Kidney (tissue), 14 donors: ENCODE data around the gene OGFOD1. TPM values are rescaled to one million over a fixed set of nuclear protein-coding genes. Genes with fewer than 3 reads are reported as not detected.

Source experiments
- DNase-seq, 5 donors: peaks; one replicate each; pipeline ENCODE4 v3.0.0-alpha.2; 2013 to 2020
- FAIRE-seq: peaks from 2 replicates; lab custom pipeline; 2012; peaks lifted over from hg19 to GRCh38; lab: Jason Lieb, UNC
- H3K27ac ChIP-seq, 2 donors: one replicate each; pipeline ENCODE4 v1.7.0; 2013; ENCODE audit warnings: low read depth in 2 of 2, low read length in 2 of 2, inconsistent platforms in 1 of 2
- H3K27me3 ChIP-seq: one replicate; pipeline ENCODE4 v1.7.1; 2013; ENCODE audit warnings: low read length, inconsistent platforms; ENCODE audit not compliant: control insufficient read depth, insufficient read depth
- H3K36me3 ChIP-seq, 3 donors: one replicate each; pipeline versions ENCODE4 v1.7.0 to v1.7.1; 2013; ENCODE audit warnings: low read length in 3 of 3, control low read depth in 1 of 3, inconsistent platforms in 1 of 3; ENCODE audit not compliant: insufficient read depth in 3 of 3, control insufficient read depth in 2 of 3
- H3K4me1 ChIP-seq, 3 donors: one replicate each; pipeline versions ENCODE4 v1.7.0 to v1.7.1; 2013; ENCODE audit warnings: low read length in 3 of 3, inconsistent platforms in 1 of 3, low read depth in 1 of 3; ENCODE audit not compliant: control insufficient read depth in 2 of 3, insufficient read depth in 2 of 3
- H3K4me3 ChIP-seq, 3 donors: one replicate each; pipeline versions ENCODE4 v1.7.0 to v1.8.1; 2013; ENCODE audit warnings: low read length in 3 of 3, control low read depth in 1 of 3, inconsistent platforms in 1 of 3
- H3K9ac ChIP-seq, 3 donors: one replicate each; pipeline versions ENCODE4 v1.7.0 to v1.7.1; 2013; ENCODE audit warnings: low read length in 3 of 3, control low read depth in 1 of 3, inconsistent platforms in 1 of 3
- H3K9me3 ChIP-seq, 3 donors: one replicate each; pipeline versions ENCODE4 v1.7.0 to v1.7.1; 2013; ENCODE audit warnings: low read length in 3 of 3, control low read depth in 1 of 3, inconsistent platforms in 1 of 3; ENCODE audit not compliant: control insufficient read depth in 2 of 3, insufficient read depth in 1 of 3
- intact Hi-C: fragments of 100-400 bp; cut with DNase I; formaldehyde crosslinking; loops from one replicate; pipeline ENCODE4 v1.11.1; 2022
- polyA plus RNA-seq: library from polyadenylated mRNA; stranded (reverse); fragments of 350-450 nt; fragmentation: Illumina TruSeq; extraction: RNeasy Lipid Tissue Mini Kit (QIAGEN cat#74804); gene quantifications from one replicate; pipeline ENCODE4 v1.2.3, GENCODE V29; 2014; ENCODE audit warnings: low read depth, low replicate concordance; ENCODE audit not compliant: insufficient read depth
- total RNA-seq: library from RNA; stranded (reverse); fragmentation: NEBNext Ultra II Directional; extraction: Animal tissue kit (Norgen Biotek cat#: 25700); gene quantifications from one replicate; pipeline ENCODE4 v1.2.1, GENCODE V29; 2021
- TF ChIP-seq, protein P1 (sequence below): IDR thresholded peaks from 3 replicates; pipeline ENCODE4 v1.5.1; 2012; ENCODE audit warnings: mild to moderate bottlenecking, moderate library complexity, borderline replicate concordance; ENCODE audit not compliant: insufficient read depth; ENCODE audit errors: extremely low read depth
- donor health status: control.
- donor health status: control.
- donor health status: control.
- donor health status: control.
- donor health status: control.
- donor health status: DM: yes; HTN: yes; CAD: no.
- donor health status: Normal renal cell carcinoma (clear cell type).

The OGFOD1 gene
- total and polyA plus RNA-seq, 2 donors from 2014 or later = 16.1 to 39.4 TPM

DNA sequence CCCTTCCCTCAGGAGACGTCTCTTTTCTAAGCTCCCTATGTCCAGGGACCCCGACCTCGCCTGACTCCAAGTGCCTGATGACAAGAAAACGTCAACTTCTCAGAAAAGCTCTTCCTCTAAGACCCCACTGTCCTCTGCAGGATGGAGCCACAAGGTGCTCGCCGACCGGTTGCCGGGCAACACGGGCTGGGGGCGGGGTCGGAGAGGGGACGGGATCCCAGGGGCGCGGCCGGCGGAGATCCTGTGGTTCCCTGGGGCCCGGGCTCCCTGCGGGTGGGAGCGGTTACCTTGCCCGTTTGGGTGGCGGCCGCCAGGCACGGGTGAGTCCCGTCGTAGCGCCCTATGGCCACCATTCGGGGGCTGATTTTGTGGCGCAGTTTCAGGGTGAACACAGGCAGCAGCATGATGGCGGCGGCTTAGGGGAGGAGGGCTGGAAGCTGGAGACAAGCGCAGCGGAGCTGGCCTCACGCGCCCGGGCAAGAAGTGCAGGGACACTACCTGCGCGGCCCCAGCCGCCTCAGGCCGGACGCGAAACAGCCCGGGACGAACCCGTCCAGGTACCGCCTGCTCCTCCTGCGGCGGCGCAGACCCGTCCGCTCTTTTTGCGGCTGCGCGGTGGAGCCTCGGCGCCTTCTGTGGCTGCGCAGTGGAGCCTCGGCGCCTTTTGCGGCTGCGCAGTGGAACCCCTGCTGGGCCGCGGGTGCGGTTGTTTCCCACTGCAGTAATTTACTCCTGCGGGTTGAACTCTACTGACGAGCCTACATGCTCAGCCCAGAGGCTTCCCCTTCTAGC, 68.3 kb downstream of the OGFOD1 start, which contains the start of gene BBS2:
Gene BBS2 (minus strand): TSS at position 566 of the 792 bp plus-strand sequence. CDS start 162 bp downstream, at position 404.
- FAIRE-seq = no peak
- intact Hi-C loops = no loop called here

DNA sequence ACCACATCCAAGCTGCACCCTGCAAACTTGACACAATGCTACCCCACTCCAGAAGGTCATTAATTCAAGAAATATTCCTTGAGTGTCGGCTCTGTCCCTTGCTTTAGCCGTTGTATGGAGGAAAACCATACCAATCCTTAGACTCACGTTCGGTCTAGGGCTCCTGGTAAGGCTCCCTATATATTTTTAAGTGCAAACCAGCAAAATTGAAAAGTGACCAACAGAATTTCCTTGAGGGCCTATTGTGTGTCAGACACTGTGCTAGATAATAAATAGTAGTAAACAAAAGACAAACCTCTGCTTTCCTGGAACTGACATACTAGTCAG, 68.9 kb downstream of the OGFOD1 start:
- TF ChIP-seq, protein P1, sequence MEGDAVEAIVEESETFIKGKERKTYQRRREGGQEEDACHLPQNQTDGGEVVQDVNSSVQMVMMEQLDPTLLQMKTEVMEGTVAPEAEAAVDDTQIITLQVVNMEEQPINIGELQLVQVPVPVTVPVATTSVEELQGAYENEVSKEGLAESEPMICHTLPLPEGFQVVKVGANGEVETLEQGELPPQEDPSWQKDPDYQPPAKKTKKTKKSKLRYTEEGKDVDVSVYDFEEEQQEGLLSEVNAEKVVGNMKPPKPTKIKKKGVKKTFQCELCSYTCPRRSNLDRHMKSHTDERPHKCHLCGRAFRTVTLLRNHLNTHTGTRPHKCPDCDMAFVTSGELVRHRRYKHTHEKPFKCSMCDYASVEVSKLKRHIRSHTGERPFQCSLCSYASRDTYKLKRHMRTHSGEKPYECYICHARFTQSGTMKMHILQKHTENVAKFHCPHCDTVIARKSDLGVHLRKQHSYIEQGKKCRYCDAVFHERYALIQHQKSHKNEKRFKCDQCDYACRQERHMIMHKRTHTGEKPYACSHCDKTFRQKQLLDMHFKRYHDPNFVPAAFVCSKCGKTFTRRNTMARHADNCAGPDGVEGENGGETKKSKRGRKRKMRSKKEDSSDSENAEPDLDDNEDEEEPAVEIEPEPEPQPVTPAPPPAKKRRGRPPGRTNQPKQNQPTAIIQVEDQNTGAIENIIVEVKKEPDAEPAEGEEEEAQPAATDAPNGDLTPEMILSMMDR = no peak
- no peak for FAIRE-seq
- no peaks in the 10 kb centered on the region for H3K27me3 ChIP-seq
- DNase-seq = no peak
- H3K27ac ChIP-seq = peak overlapping the region in 1 of 2 donors; percentile 20
- no peaks in the 10 kb centered on the region for H3K9me3 ChIP-seq
- peak overlapping the region; percentile 62 to 86 (median 65) for H3K4me3 ChIP-seq
- no peaks in the 10 kb centered on the region for H3K36me3 ChIP-seq
- peaks cover 0 to 19% (median 14%) of the 10 kb centered on the region in 3 donors for H3K4me1 ChIP-seq
- H3K9ac ChIP-seq = peak overlapping the region; percentile 12 to 42 (median 36)
- intact Hi-C loops = no loop called here

More for the DNA sequence above, 68.3 kb downstream of the OGFOD1 start, which contains the start of gene BBS2:
- Histone ChIP-seq H3K9ac (peak within 1 kb of the TSS; percentile 63 to 83 (median 72)), H3K27me3 (no peaks in the 10 kb centered on the region), H3K9me3 (no peaks in the 10 kb centered on the region), H3K4me1 (peaks cover 0 to 21% (median 14%) of the 10 kb centered on the region in 3 donors), H3K27ac (peak within 1 kb of the TSS; percentile 91), H3K4me3 (peak within 1 kb of the TSS; percentile 76 to 92 (median 86)), H3K36me3 (no peaks in the 10 kb centered on the region)
- TF ChIP-seq, protein P1 = no peak
- DNase-seq = peak; percentile 93 to 97 (median 95)

DNA sequence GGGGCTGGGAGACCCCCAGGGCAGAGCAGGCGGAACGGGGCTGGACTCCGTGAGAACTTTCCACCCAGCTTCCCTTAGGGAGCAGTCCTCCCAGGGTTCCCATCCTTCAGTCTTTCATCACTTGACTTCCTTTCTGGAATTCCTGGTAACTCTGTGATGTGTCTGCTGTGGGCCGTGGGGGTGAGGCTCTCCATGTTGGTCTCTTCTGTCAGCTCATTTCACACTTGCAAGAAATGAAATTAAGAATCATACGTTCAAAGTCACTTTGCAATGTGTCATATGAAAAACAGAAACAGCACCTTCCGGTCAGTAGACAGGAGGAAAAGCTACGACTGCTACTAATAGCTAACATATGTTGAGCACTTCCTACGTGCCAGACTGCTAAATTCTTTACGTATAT, 73.9 kb downstream of the OGFOD1 start:
- intact Hi-C loops = no loop called here
- Histone ChIP-seq H3K4me1 (peaks cover 0 to 2% (median 2%) of the 10 kb centered on the region in 3 donors), H3K9ac (no peak overlapping the region), H3K36me3 (no peaks in the 10 kb centered on the region), H3K4me3 (no peak overlapping the region), H3K27ac (no peak overlapping the region), H3K27me3 (no peaks in the 10 kb centered on the region), H3K9me3 (no peaks in the 10 kb centered on the region)
- TF ChIP-seq, protein P1 = no peak
- FAIRE-seq (no peak), DNase-seq (no peak)

Other genes with a start within 250 kb of the OGFOD1 start
- gene AMFR, start 26.0 kb upstream of the OGFOD1 start, total RNA-seq = 163 TPM
- gene AMFR, start 26.0 kb upstream of the OGFOD1 start, polyA plus RNA-seq = 143 TPM
- gene NUDT21, start 222 bp upstream of the OGFOD1 start, total RNA-seq = 117 TPM
- 47.1 TPM for gene NUDT21, start 222 bp upstream of the OGFOD1 start, polyA plus RNA-seq
- gene BBS2, start 68.5 kb downstream of the OGFOD1 start, total RNA-seq = 64.2 TPM
- gene BBS2, start 68.5 kb downstream of the OGFOD1 start, polyA plus RNA-seq = 46.5 TPM
- gene MT4, start 113.5 kb downstream of the OGFOD1 start, total RNA-seq = not detected
- not detected for gene MT4, start 113.5 kb downstream of the OGFOD1 start, polyA plus RNA-seq
- not detected for gene MT3, start 138.0 kb downstream of the OGFOD1 start, total RNA-seq
- gene MT3, start 138.0 kb downstream of the OGFOD1 start, polyA plus RNA-seq = 25.5 TPM
- 507 TPM for gene MT2A, start 157.0 kb downstream of the OGFOD1 start, total RNA-seq
- 315 TPM for gene MT2A, start 157.0 kb downstream of the OGFOD1 start, polyA plus RNA-seq
- gene MT1E, start 174.2 kb downstream of the OGFOD1 start, total RNA-seq = 258 TPM
- 191 TPM for gene MT1E, start 174.2 kb downstream of the OGFOD1 start, polyA plus RNA-seq
- gene MT1M, start 181.1 kb downstream of the OGFOD1 start, total RNA-seq = 27.9 TPM
- gene MT1M, start 181.1 kb downstream of the OGFOD1 start, polyA plus RNA-seq = 15.3 TPM
- gene MT1A, start 187.1 kb downstream of the OGFOD1 start, total RNA-seq = 19.8 TPM
- 3.1 TPM for gene MT1A, start 187.1 kb downstream of the OGFOD1 start, polyA plus RNA-seq
- gene MT1B, start 200.3 kb downstream of the OGFOD1 start, total RNA-seq = not detected
- not detected for gene MT1B, start 200.3 kb downstream of the OGFOD1 start, polyA plus RNA-seq
- gene MT1F, start 206.4 kb downstream of the OGFOD1 start, total RNA-seq = 53.3 TPM
- 312 TPM for gene MT1F, start 206.4 kb downstream of the OGFOD1 start, polyA plus RNA-seq
- 33.6 TPM for gene MT1G, start 216.5 kb downstream of the OGFOD1 start, total RNA-seq
- 2,564 TPM for gene MT1G, start 216.5 kb downstream of the OGFOD1 start, polyA plus RNA-seq
- 4.4 TPM for gene MT1H, start 218.3 kb downstream of the OGFOD1 start, total RNA-seq
- gene MT1H, start 218.3 kb downstream of the OGFOD1 start, polyA plus RNA-seq = 606 TPM
- 223 TPM for gene MT1X, start 230.9 kb downstream of the OGFOD1 start, total RNA-seq
- 476 TPM for gene MT1X, start 230.9 kb downstream of the OGFOD1 start, polyA plus RNA-seq